Sigmoid colon (tissue), 7 donors: Measurements from ENCODE around the gene FMNL2. TPM values are rescaled to one million over a fixed set of nuclear protein-coding genes. Genes with fewer than 3 reads are reported as not detected.

Experiments used
- DNase-seq: peaks from one replicate; pipeline ENCODE4 v3.0.0-alpha.2; 2019
- H3K27ac ChIP-seq, 4 donors: fragments of 200-600 bp; sonication (generic); one replicate each; pipeline ENCODE4 v1.5.1; 2016 to 2019; ENCODE audit warnings: mild to moderate bottlenecking in 1 of 4
- H3K27me3 ChIP-seq, 3 donors: fragments of 200-600 bp; sonication (generic); one replicate each; pipeline ENCODE4 v1.5.1; 2019; ENCODE audit warnings: mild to moderate bottlenecking in 1 of 3
- H3K36me3 ChIP-seq, 4 donors: fragments of 200-600 bp; sonication (generic); one replicate each; pipeline ENCODE4 v1.5.1; 2016 to 2019
- H3K4me1 ChIP-seq, 4 donors: fragments of 200-600 bp; sonication (generic); one replicate each; pipeline ENCODE4 v1.5.1; 2017 to 2019
- H3K4me3 ChIP-seq, 4 donors: fragments of 200-600 bp; sonication (generic); one replicate each; pipeline ENCODE4 v1.5.1; 2017 to 2019; ENCODE audit warnings: mild to moderate bottlenecking in 2 of 4, moderate library complexity in 1 of 4
- H3K9me3 ChIP-seq, 4 donors: fragments of 200-600 bp in 3 of 4; sonication (generic) in 3 of 4; one replicate each; pipeline versions ENCODE4 v1.5.1 to v1.6.1; 2013 to 2019
- EP300 ChIP-seq, 4 donors: sonication (generic); formaldehyde crosslinking; IDR thresholded peaks; one replicate each; pipeline ENCODE4 v1.6.1; 2017; ENCODE audit warnings: antibody characterized with exemption in 4 of 4
- POLR2A ChIP-seq, 2 donors: fragments of 450-650 bp; IDR thresholded peaks; one replicate each; pipeline ENCODE4 v1.6.1; 2016; ENCODE audit warnings: antibody characterized with exemption in 2 of 2, mild to moderate bottlenecking in 2 of 2, moderate library complexity in 2 of 2
- POLR2AphosphoS5 ChIP-seq, 4 donors: sonication (generic); formaldehyde crosslinking; IDR thresholded peaks; one replicate each; pipeline ENCODE4 v1.6.1; 2017; ENCODE audit warnings: antibody characterized with exemption in 4 of 4
- WGBS, 2 donors: extraction: QIAGEN DNeasy Blood & Tissue Kit; methylation state at CpG; one replicate each; pipeline ENCODE4 v1.1.7; 2013; 5-methylcytosine and 5-hydroxymethylcytosine counted together
- intact Hi-C: fragments of 100-400 bp; cut with DNase I; formaldehyde crosslinking; loops from one replicate; pipeline ENCODE4 v1.15.1; 2023
- polyA plus RNA-seq, 3 donors: library from polyadenylated mRNA; stranded (reverse); fragments of 200-250 nt; gene quantifications; one replicate each; pipeline ENCODE4 v1.2.3, GENCODE V29; 2013
- total RNA-seq, 4 donors: library from RNA; depleted of rRNA; stranded (reverse); fragments of >200 nt; gene quantifications; one replicate each; pipeline ENCODE4 v1.1.0, GENCODE V29; 2016
- TF ChIP-seq, protein P1 (sequence below), 4 experiments: fragments of 450-650 bp in 3 of 4; fragments of 200-600 bp in 1 of 4; IDR thresholded peaks; one replicate each; pipeline ENCODE4 v1.5.1; 2016 to 2019; ENCODE audit warnings: antibody characterized with exemption in 4 of 4, mild to moderate bottlenecking in 3 of 4, moderate library complexity in 2 of 4
- donor health status: healthy with polysubstance abuse.
- donor health status: Bipolar disorder and iron deficiency.
- donor health status: healthy.

FMNL2 gene
- total and polyA plus RNA-seq, 7 donors = 9.4 to 30.5 (median 17.8) TPM

DNA sequence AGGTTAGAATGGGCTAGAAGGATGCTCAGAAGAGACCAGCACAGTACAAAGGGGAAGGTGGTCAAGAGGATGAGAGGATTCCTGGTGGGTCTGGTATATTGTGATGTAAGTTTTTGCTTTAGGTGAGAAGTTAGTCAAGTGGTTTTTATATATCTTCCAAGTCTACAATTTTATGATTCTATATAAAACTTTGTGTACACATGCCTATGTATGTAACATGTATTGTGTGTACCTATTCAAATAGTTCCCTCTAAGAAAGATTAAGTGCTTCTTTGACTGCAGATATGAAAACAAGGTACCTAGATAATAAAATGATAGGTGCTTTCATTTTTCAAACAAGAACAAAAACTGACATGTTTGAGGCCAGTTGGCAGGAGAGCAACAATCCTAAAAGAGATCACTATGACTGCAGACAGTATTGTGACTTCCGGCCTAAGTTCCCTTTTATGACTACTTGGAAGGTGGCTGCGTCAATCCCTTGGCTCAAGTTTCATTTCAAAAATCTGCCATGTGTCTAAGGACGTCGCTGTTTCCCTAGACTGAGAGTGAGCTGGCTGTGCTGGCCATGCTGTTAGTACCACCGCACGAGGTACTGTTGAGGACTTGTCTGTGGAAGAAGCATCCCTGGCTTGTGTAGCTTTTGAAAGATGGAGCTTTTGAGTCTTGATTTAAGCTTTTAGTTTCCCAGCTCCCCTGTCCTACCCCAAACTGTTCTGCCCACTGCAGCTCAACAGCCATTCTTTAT, 259.2 kb downstream of the FMNL2 start:
- no peak overlapping the region for H3K4me3 ChIP-seq
- H3K9me3 ChIP-seq = no peaks in the 10 kb centered on the region
- peak overlapping the region; percentile 21 to 42 (median 23) for H3K27ac ChIP-seq
- DNase-seq = peak; percentile 70
- intact Hi-C loops = no loop called here
- H3K36me3 ChIP-seq = no peaks in the 10 kb centered on the region
- 19 to 49% methylated on average over 6 of the region's 6 CpGs for WGBS, 2 donors
- H3K27me3 ChIP-seq = no peaks in the 10 kb centered on the region
- H3K4me1 ChIP-seq = no peaks in the 10 kb centered on the region
- TF ChIP-seq, protein P1, sequence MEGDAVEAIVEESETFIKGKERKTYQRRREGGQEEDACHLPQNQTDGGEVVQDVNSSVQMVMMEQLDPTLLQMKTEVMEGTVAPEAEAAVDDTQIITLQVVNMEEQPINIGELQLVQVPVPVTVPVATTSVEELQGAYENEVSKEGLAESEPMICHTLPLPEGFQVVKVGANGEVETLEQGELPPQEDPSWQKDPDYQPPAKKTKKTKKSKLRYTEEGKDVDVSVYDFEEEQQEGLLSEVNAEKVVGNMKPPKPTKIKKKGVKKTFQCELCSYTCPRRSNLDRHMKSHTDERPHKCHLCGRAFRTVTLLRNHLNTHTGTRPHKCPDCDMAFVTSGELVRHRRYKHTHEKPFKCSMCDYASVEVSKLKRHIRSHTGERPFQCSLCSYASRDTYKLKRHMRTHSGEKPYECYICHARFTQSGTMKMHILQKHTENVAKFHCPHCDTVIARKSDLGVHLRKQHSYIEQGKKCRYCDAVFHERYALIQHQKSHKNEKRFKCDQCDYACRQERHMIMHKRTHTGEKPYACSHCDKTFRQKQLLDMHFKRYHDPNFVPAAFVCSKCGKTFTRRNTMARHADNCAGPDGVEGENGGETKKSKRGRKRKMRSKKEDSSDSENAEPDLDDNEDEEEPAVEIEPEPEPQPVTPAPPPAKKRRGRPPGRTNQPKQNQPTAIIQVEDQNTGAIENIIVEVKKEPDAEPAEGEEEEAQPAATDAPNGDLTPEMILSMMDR (IDR thresholded peaks at IDR 0.05) = no peak
- TF ChIP-seq EP300 (IDR thresholded peaks at IDR 0.05) = peak in 1 of 4 donors; percentile 8

DNA sequence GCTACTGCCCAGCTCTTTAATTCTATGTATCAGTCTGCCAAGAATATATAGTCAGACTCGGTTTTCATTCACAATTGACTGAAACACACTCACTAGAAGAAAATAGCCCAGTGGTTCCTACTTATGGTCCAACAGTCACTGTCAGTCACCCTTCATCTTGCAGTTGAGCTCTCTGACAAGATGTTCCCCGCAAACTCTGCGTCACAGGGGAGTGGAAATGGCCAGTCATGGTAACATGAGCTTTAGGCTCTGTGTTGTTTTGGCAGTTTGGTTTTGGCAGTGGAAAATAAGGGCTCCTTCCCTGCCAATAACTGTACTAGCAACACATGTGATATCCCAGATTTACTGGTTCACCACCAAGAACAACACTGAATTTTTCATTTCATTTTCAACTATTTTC, 259.8 kb downstream of the FMNL2 start:
- H3K36me3 ChIP-seq = no peaks in the 10 kb centered on the region
- no peak for TF ChIP-seq POLR2AphosphoS5 (IDR thresholded peaks at IDR 0.05)
- intact Hi-C loops = no loop called here
- peak overlapping the region in 3 of 4 donors; percentile 21 to 42 (median 22) for H3K27ac ChIP-seq
- no peaks in the 10 kb centered on the region for H3K4me1 ChIP-seq
- peak; percentile 71 for DNase-seq
- 76 to 79% methylated on average over 3 of the region's 3 CpGs for WGBS, 2 donors
- H3K27me3 ChIP-seq = no peaks in the 10 kb centered on the region
- H3K4me3 ChIP-seq = no peak overlapping the region
- no peaks in the 10 kb centered on the region for H3K9me3 ChIP-seq

DNA sequence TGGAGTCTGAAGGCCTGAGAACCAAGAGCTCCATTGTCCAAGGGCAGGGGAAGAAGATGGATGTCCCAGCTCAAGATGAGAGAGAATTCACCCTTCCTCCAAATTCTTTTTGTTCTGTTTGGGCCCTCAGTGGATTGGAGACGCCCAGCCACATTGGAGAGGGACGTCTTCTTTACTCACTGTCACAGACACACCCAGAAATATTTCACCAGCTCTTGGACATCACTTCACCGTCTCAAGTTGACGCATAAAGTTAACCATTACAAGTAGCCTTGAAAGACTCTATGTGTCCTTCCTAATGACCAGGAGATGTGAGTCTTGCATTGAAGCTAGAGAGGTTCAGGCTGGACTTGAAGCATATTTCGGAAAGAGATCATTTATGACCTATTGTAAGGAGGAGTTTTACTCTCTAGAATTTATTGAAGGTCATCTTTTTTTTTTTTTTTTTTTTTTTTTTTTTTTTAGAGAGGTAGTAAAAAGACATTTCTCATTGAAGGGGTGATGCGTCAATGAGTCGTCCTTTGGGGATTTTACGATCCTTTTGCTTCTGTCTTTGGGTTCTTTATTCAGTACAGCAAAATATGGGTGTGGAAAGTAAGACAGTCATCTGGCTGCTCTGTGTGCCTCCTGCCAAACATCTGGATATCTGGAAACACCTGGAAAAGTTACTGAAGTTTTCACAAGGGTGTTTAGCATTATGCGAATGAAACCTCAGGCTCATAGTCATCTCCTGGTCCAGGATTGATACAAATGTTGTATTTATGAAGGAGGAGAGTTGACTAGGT, 264.2 kb downstream of the FMNL2 start:
- no peak for DNase-seq
- Histone ChIP-seq H3K9me3 (no peaks in the 10 kb centered on the region), H3K4me3 (no peak overlapping the region), H3K36me3 (no peaks in the 10 kb centered on the region), H3K27me3 (no peaks in the 10 kb centered on the region), H3K27ac (no peak overlapping the region), H3K4me1 (no peaks in the 10 kb centered on the region)
- WGBS, 2 donors = 92 to 95% methylated on average over 9 of the region's 9 CpGs
- TF ChIP-seq EP300 (IDR thresholded peaks at IDR 0.05) (no peak), POLR2A (IDR thresholded peaks at IDR 0.05) (no peak), POLR2AphosphoS5 (IDR thresholded peaks at IDR 0.05) (no peak)
- TF ChIP-seq, protein P1 (IDR thresholded peaks at IDR 0.05) = no peak
- intact Hi-C loops = no loop called here

DNA sequence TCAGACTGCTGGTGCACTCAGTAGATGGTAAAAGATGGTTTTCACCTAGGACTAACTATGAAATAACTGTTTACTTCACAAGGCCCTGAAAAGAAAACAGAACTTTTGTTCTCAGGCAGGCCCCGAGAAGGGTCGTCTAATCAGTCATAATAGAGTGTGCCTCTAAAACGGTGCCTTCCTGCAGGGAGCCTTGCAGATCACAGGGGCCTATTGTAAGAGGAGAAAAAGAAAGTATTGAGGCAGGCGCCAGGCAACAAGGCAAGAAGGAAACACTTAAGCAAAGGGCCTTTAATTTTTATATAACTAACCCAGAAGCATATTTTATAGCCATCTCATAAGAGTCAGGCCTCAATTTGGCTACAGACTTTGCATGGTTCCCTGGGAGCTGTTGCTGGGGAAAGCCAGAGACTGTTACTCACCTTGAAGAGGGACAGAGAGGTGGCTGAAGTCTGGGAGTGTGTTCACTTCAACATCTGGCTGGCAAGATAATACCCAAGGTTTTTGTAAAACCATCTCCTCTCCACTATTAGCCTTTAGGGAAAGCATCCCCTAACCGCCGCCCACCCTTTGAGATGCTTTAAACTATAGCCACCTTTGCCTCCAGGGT, 265.2 kb downstream of the FMNL2 start:
- no peaks in the 10 kb centered on the region for H3K27me3 ChIP-seq
- no peak overlapping the region for H3K4me3 ChIP-seq
- 68 to 82% methylated on average over 6 of the region's 6 CpGs for WGBS, 2 donors
- no peak overlapping the region for H3K27ac ChIP-seq
- TF ChIP-seq, protein P1 (IDR thresholded peaks at IDR 0.05) = no peak
- no peak for TF ChIP-seq POLR2AphosphoS5 (IDR thresholded peaks at IDR 0.05)
- TF ChIP-seq POLR2A (IDR thresholded peaks at IDR 0.05) = no peak
- no peaks in the 10 kb centered on the region for H3K36me3 ChIP-seq
- intact Hi-C loops = no loop called here
- DNase-seq = no peak
- no peaks in the 10 kb centered on the region for H3K9me3 ChIP-seq
- H3K4me1 ChIP-seq = no peaks in the 10 kb centered on the region

DNA sequence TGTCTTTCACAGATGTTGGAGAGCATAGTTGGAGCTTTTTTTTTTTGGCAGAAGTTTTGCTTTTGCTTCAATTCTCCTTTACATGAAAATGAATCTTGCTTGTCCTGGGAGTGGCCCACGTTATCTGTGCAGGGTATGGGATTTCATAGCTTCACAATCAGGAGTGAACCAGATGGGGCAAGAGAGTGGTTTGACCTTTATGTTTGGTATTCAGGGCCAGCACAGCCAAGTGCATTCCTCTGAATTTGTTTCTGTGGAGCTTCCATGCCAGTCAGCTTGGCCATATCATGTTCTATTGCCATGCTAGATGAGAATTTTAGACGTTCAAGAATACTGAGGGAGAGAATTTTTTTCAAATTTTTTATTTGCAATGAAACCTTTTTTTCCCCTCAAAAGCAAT, 265.7 kb downstream of the FMNL2 start:
- Histone ChIP-seq H3K4me3 (no peak overlapping the region), H3K36me3 (no peaks in the 10 kb centered on the region), H3K27me3 (no peaks in the 10 kb centered on the region), H3K4me1 (no peaks in the 10 kb centered on the region), H3K27ac (no peak overlapping the region), H3K9me3 (no peaks in the 10 kb centered on the region)
- TF ChIP-seq POLR2A (IDR thresholded peaks at IDR 0.05) = no peak
- TF ChIP-seq EP300 (IDR thresholded peaks at IDR 0.05) = no peak
- TF ChIP-seq, protein P1 (IDR thresholded peaks at IDR 0.05) = no peak
- no peak for TF ChIP-seq POLR2AphosphoS5 (IDR thresholded peaks at IDR 0.05)
- 86 to 89% methylated on average over 2 of the region's 2 CpGs for WGBS, 2 donors
- intact Hi-C loops = no loop called here
- no peak for DNase-seq
